Retina (tissue), 1 donor: Measurements from ENCODE around the gene ZNF23.

Experiments used
- DNase-seq: peaks from one replicate; pipeline ENCODE4 v3.0.0-alpha.2; 2016

Gene ZNF23

DNA sequence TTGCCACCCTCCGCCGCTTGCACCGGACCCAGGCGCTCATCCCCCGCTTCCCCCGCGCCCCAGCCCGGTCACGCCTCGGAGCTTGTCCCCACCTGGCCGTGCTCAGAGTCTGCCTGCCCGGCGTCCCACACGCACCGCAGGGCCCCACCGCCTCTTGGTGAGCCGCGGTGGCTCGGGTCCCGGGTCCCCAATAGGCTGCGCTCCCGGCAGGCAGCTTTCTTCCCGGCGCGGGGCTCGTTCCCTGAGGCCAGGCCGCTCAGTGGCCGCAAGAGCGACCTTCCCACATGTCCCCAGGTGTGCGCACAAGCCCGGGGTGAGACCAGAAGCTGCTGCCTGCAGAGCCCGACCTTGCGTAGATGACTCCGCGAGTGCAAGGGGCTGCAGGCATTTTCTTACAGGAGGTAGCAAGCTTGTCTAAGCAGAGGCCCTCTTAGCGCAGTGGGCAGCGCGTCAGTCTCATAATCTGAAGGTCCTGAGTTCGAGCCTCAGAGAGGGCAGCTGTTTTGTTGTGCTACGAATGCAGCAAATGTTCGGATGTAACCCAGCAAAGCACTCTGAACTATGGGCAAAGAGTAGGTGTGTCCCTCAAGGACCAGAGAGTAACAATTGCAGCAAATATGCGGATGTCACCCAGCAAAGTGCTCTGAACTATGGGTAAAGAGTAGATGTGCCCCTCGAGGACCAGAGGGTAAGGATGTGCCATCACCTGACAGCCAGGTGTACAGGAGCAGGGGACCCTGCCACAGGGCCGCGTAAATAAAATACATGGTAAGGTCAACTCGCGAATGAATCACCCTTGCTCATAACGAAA, 35.8 kb downstream of the ZNF23 start:
- peak; percentile 76 for DNase-seq

DNA sequence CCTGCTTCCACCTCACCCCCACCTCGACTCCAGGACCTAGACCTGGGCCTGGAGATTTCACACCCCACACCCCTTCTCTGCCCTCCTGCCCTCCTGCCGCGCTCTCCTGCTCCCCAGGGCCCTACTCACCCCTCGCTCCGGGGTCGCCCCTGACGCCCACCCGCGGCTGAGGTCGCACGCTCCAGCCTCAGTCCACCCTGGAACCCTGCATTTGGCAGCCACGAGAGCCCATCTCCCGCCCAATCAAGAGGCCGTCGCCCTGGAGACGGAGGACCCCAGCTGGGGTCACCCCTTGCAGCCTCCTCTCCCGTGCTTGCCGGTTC, 36.3 kb downstream of the ZNF23 start:
- no peak for DNase-seq

DNA sequence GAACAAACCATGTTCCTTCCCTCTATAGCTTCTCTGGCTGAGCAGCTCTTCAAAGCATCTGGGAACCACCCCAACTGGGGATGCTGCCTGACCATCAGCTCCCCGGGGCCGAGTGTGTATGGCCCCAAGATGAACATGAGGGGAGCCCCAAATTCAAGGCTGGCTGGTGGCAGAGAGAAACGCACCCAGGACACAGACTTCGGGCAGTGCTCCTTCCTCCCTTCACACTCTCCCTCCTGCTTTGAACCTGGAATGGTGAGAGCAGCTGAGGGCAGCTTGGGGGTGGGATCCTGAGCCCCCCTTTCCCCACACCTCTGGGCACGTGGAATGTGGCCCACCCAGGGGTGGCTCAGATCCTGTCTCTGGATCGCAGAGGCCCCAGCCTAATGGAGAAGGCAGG, 37.4 kb downstream of the ZNF23 start:
- no peak for DNase-seq

DNA sequence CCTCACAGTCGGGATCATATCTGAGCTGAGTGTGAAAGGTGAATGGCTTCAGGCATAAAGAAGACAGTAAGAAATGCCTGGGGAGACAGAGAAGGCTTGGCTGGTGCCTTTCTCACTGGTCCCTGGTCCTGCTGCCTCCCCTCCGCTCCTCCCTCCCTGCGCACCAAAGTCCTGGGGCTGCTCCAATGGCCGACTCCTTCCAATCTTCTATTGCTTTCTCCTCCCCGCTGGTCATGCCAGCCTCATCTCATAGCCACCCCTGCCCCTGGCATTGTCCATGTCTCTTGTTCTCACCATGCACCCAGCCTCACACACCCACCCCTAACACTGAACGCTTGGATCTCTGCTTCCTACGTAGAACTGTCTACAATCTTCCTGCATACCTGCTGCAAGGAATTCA, 38.2 kb downstream of the ZNF23 start:
- DNase-seq, result no peak

DNA sequence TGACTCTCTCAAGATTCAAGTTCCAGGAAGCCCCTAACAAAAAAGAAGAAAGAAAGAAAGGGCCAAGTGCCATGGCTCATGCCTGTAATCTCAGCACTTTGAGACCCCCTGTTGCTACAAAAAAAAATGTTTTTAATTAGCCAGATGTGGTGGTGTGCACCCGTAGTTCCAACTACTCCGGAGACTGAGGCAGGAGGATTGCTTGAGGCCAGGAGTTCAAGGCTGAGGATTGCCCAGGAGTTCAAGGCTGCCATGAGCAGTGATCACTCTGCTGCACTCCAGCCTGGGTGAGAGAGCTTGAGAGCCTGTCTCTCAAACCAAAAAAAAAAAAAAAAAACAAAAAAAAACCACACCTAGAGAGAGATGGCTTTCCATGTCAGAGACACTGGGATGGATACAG, 39.0 kb downstream of the ZNF23 start:
- no peak for DNase-seq

DNA sequence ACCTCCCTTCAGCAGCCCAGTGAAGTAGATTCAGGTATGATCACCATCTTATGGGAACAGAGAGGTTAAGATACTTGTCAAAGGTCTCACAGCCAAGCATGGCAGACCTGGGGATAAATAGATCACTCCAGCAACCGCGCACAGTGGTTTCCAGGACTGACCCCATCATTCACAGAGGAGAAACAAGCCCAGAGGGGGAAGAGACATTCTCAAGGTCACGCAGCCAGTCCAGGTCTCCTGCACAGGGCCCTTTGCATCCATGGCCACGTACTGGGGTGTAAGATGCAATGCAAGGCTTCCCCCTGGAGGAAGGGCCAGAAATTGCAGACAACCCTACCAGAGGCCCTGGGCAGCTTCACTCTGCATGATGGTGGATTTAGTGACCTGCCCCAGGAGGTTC, 40.1 kb downstream of the ZNF23 start:
- DNase-seq, result no peak

DNA sequence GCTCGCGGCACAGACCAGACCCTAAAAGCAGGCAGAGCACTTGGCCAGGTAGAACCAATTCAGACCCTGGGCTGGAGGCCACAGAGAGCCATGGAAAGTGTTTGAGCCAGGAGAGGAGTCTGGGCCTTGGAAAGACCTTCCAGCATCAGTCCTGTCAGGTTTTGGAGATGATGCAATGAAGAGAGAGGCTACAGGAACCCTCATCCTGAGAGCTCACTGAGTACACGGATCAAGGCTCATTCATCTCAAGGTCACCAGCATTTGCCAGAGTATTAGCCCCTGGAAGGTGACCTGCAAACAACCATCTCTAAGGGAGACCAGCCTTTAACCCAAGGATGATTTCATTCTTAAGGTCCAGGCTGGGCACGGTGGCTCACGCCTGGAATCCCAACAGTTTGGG, 48.0 kb downstream of the ZNF23 start:
- DNase-seq, result no peak

DNA sequence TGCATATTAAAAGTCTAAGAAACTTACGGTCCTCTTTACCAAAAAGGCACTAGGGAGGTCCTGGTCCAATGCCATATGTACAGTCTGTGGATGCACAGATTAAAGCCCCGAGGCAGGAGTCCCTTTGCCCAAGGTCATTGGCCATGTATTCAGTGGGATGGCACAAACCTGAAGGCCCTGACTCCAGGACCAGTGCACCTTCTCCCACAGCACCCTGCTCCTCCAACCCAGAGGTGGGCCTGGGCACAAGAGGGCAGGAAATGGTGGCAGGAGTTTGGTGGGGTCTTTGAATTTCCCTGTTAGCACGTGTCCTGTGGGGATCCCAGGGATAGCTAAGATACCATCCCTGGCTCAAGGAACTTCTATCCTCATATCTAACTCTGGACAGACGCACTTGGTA, 48.7 kb downstream of the ZNF23 start:
- DNase-seq, result no peak

DNA sequence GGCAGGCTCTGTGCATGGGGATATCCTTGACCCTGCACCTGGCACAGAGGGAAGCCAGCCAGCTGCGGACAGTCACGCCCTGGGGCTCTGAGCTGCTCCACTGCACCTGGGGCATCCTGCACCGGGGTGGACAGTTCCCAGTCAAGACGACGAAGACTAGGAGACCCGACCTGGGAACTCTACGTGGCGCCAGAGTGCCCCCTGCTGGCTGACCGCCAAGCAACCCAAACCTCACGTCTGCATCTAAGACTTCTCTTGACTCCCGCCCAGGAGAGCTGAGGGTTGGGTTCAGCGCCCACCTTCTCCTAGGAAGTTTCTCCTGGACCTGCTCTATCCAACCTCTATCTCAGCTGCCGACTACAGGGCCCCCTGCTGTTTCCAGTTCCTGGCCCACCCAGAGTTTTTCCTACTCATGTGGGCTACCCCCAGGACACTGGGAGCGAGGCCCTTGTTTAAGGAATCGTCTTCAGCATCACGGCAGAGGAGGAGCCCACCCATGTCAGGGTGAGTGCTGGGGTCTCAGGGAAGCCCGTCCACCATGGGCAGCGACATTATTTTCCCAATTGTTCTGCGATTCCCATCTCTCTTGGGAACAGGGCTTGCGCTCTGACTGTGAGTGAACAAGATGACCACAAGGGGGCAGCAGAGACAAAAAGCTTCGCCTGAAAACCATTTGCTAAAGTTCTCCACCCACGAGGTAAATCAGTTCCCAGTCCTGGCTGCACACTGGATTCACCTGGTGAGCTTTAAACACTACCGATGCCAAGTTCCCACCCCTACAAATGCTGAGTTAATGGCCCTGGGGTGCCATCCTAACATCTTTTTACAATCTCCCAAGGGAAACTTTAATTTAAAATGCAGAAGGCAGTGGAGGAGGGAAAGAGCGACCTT, 49.5 kb downstream of the ZNF23 start:
- DNase-seq, result peak; percentile 88

DNA sequence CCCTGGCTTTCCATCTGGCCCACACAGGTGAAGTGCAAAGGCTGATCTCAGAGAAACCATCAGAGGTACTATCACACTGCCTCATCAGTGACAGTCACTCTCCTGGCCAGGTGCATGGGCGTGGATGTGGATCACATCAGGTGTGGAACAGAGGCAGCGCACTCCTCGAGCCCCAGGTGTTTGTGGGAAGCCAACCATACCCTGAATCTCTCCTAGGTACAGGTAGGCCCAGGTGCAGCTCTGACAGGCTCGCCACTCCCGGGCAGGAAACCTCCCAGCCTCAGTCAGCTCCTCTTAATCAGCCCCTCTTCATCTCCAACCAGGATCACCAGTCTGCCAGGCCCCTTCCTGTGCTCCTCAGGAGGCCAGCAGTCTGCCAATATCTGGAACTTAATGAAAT, 51.9 kb downstream of the ZNF23 start:
- no peak for DNase-seq

DNA sequence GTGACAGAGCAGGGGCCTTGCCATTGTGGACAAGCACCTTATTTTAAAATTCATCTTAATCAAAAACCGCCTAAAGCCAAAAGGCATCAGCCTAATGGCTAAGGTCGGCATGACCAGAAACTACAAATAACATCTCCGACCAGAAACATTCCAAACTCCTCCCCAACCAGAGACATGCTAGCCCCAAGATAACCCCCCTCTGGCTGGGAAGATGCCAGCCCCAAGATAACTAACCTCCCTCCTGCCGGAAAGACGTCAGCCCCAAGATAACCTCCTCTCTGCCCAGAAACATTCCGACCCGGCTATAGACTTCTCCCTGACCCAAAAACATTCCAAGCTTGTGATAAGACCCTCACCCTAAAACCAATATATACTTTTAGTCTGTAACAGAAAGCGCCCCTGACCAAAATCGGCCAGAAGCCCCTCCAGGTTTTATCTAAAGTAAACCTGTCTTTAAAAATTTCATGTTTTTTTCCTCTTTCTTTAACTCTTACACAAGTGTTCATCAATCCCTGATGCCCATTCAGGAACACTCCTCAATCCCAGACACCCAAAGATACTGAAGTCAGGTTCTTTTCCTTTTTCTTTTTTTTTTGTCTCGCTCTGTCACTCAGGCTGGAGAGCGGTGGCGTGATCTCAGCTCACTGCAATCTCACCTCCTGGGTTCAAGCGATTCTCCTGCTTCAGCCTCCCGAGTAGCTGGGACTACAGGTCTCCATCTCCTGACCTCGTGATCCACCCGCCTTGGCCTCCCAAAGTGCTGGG, 52.9 kb downstream of the ZNF23 start:
- no peak for DNase-seq

DNA sequence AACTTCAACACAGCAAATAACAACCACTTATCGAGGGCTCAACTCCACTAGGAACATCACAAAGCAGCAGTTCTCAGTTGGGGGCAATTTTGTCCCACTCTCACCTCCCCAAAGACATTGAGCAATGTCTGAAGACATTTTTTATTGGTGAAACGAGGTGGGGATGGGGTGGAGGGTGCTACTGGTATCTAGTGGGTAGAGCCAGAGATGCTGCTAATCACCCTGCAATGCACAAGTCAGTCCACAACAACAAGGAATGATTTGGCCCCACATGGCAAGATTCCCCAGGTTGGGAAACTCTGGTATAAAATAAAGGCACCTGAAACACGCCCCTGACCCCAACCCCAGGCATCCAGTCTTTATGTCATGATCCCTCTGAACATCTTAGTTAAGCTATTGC, 53.5 kb downstream of the ZNF23 start:
- no peak for DNase-seq

DNA sequence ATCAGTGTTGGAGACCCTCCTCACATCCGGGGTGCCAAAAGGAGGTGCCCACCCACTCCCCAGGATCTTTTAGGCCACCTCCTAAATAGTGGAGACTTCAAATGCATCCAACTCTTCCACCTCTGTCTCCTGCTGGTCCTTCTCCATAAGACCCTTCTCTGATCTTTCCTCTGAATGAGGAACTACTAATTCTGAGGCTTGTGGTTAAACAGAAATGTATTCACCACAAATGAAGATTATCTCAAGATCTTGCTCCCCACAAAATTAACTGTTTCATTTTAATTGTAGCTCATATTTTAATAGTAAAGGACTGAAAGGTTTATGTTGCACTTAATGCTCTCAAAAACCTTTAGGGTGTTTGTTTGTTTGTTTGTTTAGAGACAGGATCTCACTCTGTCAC, 54.3 kb downstream of the ZNF23 start:
- no peak for DNase-seq

DNA sequence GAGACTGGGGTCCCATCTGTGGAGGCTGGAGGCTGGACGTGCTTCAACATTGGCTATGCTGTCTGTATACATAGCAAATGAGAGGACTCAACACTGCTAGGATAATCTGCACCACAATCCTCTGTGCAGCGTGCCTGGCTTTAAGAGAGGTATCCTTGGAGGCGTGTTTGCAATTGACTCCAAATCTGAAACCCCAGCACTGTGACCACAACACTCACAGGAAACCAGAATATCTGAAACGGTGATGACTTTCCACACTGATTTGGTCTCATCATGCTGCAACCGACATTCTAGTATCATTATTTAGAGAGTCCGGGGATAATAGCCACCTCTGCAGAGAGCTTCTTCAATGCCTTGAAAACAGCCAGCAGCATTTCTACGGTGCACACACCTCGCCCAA, 55.3 kb downstream of the ZNF23 start:
- no peak for DNase-seq

DNA sequence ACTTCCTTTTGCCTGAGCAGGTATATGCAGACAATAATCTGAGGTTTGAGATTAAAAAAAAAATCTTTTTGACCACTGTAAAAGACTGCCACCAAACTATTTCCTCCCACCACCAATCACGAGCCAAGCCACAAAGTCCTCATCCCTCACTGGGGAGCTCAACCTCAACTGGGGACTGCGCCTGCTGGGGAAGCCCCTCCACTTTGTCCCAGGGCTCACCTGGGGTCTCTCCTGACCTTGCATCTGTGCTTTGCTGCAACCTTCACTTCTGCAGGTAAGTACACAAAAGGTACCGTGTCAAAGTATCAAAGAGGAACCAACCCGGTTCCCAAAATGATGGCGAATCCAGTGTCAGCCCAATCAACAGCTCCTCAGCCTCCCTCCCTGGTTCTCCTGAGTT, 55.7 kb downstream of the ZNF23 start:
- no peak for DNase-seq

DNA sequence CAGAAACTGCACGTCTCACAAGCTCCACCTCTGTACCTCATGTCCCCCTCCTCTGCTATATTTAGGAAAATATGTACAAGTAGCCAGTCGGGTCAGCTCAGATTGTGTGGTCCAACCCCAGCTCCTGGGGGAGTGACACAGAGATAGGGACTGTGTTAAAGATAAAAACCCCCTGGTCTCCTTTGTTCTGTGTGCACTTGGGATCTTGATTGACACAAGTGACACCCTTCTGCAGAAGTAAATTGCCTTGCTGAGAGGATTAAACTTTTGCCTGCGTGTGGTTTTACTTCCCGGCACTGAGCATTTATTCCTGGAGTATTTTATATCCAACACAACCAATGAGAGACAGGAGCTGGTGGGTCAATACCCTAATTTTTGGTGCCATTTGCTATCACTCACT, 57.7 kb downstream of the ZNF23 start:
- no peak for DNase-seq

DNA sequence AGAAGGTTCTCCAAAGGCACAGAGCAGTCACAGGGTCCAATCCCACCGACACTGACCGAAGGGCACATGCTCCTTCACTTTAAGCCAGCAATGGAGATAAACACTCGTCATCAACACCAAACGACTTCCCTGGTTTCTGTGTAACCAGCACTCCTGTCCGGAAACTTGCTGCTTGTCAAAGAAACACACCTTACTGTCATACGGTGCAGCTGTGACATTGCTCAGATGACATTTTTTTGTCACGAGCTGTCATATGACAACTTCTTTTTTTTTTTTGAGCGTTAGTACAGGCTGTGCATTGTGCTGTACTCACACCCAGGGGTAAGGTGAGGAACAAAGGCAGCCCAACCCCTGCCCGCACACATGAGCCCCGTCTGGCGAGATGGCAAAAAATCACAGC, 59.4 kb downstream of the ZNF23 start:
- DNase-seq, result no peak

DNA sequence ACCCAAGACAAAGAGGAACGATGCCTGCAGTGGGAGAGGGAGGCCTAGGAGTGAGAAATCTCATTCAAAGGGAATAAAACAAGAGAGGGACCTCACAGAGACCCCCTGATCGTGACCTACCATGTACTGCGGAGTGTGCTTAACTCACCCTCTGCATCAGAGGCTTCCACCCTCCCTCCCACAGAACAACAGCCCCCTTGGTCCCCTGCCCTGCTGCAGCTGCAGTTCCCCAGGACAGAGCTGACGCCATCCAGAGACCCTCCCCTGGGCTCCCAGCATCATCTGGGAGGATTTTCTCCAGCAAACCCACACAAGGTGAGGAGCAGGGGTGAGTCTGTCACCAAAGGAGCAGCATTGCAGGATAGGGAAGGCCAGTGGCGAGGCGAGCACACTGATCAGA, 60.0 kb downstream of the ZNF23 start:
- no peak for DNase-seq

DNA sequence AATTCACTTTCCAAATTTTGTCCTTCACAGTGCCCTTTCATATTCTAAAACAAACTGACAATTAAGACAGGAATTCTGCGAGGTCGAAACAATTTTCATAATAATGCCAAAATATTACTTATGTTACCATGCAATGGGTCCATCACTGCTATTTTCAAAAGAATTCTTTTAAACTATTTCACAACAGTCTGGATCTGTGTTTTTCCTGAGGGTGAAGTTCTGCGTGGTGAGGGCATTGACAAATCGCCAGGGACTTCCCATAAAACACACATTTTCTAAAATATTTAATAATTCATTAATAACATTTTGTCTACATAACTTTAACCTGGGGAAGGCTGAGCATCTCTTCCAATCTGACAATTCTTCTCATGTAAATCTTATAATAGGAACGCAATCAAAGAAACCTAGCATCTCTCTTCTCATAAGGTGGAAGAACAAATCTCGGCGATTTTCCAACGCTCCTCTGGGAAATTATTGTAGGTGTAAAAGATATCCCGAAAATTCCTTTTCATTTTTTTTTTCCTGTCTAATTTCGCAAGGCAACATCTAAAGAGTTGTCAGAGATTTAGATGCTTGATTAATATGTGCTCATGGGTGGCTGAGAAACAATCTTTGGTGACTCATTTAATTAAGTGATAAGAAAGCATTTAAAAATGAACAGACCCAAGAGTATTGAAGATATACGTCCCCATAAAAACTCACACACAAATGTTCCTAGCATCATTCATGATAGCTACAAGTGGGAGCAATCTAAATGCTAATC, 62.1 kb downstream of the ZNF23 start:
- no peak for DNase-seq
